Smooth muscle cell (in vitro differentiated cells): ENCODE results near the gene KCNG1. TPM values are rescaled to one million over a fixed set of nuclear protein-coding genes. Genes with fewer than 3 reads are reported as not detected.

Experiments
- DNase-seq: peaks from one replicate; lab custom pipeline; 2025; ENCODE audit not compliant: unreplicated experiment; lab: John Stamatoyannopoulos, UW
- H2AFZ ChIP-seq: fragments of 200-600 bp; sonication (generic); 2 replicates; pipeline ENCODE4 v1.6.0; 2016; ENCODE audit warnings: antibody characterized with exemption, low read depth, mild to moderate bottlenecking
- H3F3A ChIP-seq: fragments of 200-600 bp; sonication (generic); 2 replicates; pipeline ENCODE4 v1.6.0; 2017; ENCODE audit warnings: antibody characterized with exemption, low read depth
- H3K27ac ChIP-seq: fragments of 200-600 bp; sonication (generic); 2 replicates; pipeline ENCODE4 v1.5.1; 2016; ENCODE audit warnings: low read depth, mild to moderate bottlenecking
- H3K27me3 ChIP-seq: fragments of 200-600 bp; sonication (generic); 2 replicates; pipeline ENCODE4 v1.6.1; 2016; ENCODE audit warnings: low read depth, mild to moderate bottlenecking
- H3K36me3 ChIP-seq: fragments of 200-600 bp; sonication (generic); 2 replicates; pipeline ENCODE4 v1.5.1; 2016; ENCODE audit warnings: low read depth
- H3K4me1 ChIP-seq: fragments of 200-600 bp; sonication (generic); 2 replicates; pipeline ENCODE4 v1.5.1; 2016; ENCODE audit warnings: low read depth
- H3K4me2 ChIP-seq: fragments of 200-600 bp; sonication (generic); 2 replicates; pipeline ENCODE4 v1.6.0; 2016; ENCODE audit warnings: mild to moderate bottlenecking
- H3K4me3 ChIP-seq: fragments of 200-600 bp; sonication (generic); 2 replicates; pipeline ENCODE4 v1.5.1; 2016; ENCODE audit warnings: mild to moderate bottlenecking
- H3K79me2 ChIP-seq: fragments of 200-600 bp; sonication (generic); 2 replicates; pipeline ENCODE4 v1.6.0; 2016; ENCODE audit warnings: low read depth, mild to moderate bottlenecking
- H3K9ac ChIP-seq: fragments of 200-600 bp; sonication (generic); 2 replicates; pipeline ENCODE4 v1.6.0; 2016; ENCODE audit warnings: low read depth
- H3K9me3 ChIP-seq: fragments of 200-600 bp; sonication (generic); replicated peaks from 2 replicates; pipeline ENCODE4 v1.5.1; 2016; ENCODE audit warnings: low read depth
- H4K20me1 ChIP-seq: fragments of 200-600 bp; sonication (generic); 2 replicates; pipeline ENCODE4 v1.6.0; 2016; ENCODE audit warnings: low read depth
- WGBS: methylation state at CpG from one replicate; pipeline ENCODE4 v1.1.7; 2016; ENCODE audit warnings: low lambda C conversion rate; 5-methylcytosine and 5-hydroxymethylcytosine counted together
- polyA plus RNA-seq: library from polyadenylated mRNA; unstranded; fragments of >200 nt; fragmentation: Nextera tagmentation; extraction: Ambion mirVana; gene quantifications from 2 replicates; pipeline ENCODE4 v1.2.1, GENCODE V29; 2016
- total RNA-seq: library from RNA; depleted of rRNA; stranded (reverse); fragments of >200 nt; gene quantifications from 2 replicates; pipeline ENCODE4 v1.2.3, GENCODE V29; 2014
- TF ChIP-seq, protein P1 (sequence below): fragments of 200-600 bp; sonication (generic); IDR thresholded peaks from 2 replicates; pipeline ENCODE4 v1.5.1; 2017; ENCODE audit warnings: borderline replicate concordance, mild to moderate bottlenecking, antibody characterized with exemption; ENCODE audit not compliant: insufficient read depth, poor library complexity, severe bottlenecking

KCNG1 gene, protein sequence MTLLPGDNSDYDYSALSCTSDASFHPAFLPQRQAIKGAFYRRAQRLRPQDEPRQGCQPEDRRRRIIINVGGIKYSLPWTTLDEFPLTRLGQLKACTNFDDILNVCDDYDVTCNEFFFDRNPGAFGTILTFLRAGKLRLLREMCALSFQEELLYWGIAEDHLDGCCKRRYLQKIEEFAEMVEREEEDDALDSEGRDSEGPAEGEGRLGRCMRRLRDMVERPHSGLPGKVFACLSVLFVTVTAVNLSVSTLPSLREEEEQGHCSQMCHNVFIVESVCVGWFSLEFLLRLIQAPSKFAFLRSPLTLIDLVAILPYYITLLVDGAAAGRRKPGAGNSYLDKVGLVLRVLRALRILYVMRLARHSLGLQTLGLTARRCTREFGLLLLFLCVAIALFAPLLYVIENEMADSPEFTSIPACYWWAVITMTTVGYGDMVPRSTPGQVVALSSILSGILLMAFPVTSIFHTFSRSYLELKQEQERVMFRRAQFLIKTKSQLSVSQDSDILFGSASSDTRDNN
- 37.4 and 51.2 TPM in 2 replicates for total RNA-seq
- polyA plus RNA-seq = 52.0 and 54.1 TPM in 2 replicates

DNA sequence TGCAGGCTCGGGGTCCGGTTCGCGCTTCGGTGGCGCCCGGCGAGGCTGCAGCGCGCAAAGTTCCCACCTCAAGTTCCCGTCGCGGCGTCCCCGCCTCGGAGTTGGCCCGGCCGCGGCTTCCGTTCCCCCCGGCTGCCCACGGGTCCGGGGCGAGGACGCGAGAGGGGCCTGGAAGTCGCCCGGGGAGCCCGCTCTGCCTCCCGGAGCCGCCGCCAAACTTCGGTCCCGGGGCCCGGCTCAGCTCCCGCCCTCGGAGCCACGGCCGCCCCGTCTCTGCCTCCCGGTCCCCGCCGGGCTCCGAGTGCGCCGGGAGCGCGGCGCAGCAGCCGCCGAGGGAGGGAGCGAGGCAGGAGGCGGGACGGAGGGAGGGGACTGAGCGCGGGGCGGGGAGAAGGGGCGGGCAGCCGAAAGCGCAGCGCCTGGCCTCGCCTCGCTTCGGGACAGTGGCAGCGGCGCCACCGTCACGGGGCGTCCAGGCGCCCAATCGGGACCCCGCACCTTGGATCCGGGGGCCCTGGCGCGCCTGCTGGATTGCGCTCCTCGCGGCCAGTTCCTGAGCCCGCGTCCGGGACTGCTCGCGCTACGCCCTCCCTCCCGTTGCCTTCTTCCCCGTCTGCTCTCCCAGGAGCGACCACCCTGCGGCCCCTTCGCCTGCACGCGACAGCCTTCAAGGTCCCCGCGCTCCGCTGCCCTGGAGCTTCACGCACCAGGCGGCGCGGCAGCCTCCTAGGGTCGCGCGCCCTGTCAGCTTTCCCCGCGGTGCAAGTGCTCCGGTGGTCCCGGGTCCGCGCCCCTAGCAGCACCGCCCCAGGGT is at the start of gene KCNG1:
Gene KCNG1 (minus strand): TSS at position 305 of the 814 bp plus-strand sequence. CDS start 12,769 bp downstream, outside the sequence.
- Histone ChIP-seq H3K4me1 (peaks cover 34% of the 10 kb centered on the region), H3F3A (no peaks in the 10 kb centered on the region), H3K27ac (no peak within 1 kb of the TSS), H2AFZ (peak within 1 kb of the TSS; percentile 87), H3K4me3 (peak within 1 kb of the TSS; percentile 78), H3K9me3 (no peaks in the 10 kb centered on the region), H4K20me1 (peaks cover 24% of the 10 kb centered on the region), H3K27me3 (peaks cover 3% of the 10 kb centered on the region), H3K4me2 (peak within 1 kb of the TSS; percentile 93), H3K9ac (peak within 1 kb of the TSS; percentile 76), H3K36me3 (no peaks in the 10 kb centered on the region), H3K79me2 (peaks cover 13% of the 10 kb centered on the region)
- TF ChIP-seq, protein P1, sequence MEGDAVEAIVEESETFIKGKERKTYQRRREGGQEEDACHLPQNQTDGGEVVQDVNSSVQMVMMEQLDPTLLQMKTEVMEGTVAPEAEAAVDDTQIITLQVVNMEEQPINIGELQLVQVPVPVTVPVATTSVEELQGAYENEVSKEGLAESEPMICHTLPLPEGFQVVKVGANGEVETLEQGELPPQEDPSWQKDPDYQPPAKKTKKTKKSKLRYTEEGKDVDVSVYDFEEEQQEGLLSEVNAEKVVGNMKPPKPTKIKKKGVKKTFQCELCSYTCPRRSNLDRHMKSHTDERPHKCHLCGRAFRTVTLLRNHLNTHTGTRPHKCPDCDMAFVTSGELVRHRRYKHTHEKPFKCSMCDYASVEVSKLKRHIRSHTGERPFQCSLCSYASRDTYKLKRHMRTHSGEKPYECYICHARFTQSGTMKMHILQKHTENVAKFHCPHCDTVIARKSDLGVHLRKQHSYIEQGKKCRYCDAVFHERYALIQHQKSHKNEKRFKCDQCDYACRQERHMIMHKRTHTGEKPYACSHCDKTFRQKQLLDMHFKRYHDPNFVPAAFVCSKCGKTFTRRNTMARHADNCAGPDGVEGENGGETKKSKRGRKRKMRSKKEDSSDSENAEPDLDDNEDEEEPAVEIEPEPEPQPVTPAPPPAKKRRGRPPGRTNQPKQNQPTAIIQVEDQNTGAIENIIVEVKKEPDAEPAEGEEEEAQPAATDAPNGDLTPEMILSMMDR = no peak
- 2% methylated on average over 62 of the region's 108 CpGs for WGBS
- peak; percentile 54 for DNase-seq

DNA sequence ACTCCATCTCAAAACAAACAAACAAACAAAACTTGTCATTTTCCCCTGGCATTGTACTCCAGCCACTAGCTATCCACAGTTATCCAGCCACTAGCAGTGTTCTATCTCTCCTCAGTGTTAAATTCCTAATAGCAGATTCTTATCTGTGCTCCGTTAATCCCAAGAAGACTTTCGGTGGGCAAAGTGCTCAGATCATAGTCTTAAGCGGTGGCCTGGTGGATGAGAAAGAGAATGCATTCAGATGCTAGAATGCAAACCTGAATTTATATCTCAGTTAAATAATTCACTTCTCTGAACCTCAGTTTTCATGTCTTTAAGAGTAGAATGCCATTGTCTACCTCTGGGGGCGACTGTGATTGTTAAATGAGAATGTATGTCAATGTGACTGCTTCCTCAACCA is 47.7 kb upstream of the KCNG1 start:
- H4K20me1 ChIP-seq = no peaks in the 10 kb centered on the region
- no peak overlapping the region for H3K4me2 ChIP-seq
- no peak for DNase-seq
- no peak overlapping the region for H2AFZ ChIP-seq
- no peak overlapping the region for H3K4me3 ChIP-seq
- TF ChIP-seq, protein P1 = no peak
- no peaks in the 10 kb centered on the region for H3K79me2 ChIP-seq
- H3K4me1 ChIP-seq = no peaks in the 10 kb centered on the region
- no peaks in the 10 kb centered on the region for H3K9me3 ChIP-seq
- WGBS = 60% methylated on average over 4 of the region's 4 CpGs
- no peaks in the 10 kb centered on the region for H3K36me3 ChIP-seq
- peaks cover 6% of the 10 kb centered on the region for H3K27me3 ChIP-seq
- H3F3A ChIP-seq = no peaks in the 10 kb centered on the region
- H3K9ac ChIP-seq = no peak overlapping the region
- no peak overlapping the region for H3K27ac ChIP-seq

DNA sequence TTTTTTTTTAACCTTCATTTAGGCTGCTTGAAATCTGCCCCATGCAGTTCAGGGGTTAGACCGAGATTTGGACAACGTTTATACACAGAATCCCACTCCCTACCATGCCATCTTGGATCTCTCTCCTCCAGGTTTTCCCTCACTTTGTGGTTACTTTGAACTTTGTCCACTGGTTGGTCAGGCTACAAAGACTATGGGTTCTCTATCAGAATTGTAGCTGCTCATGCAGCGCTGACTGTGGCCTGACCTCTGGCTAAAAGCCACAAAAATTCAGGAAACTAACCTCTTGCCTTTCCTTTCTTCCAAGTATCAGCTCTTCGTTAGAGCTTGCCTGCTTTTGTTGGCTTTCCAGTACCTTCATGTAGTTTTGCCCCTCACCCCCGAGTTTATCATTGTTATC is 44.9 kb upstream of the KCNG1 start:
- H4K20me1 ChIP-seq = no peaks in the 10 kb centered on the region

More for the DNA sequence above, 44.9 kb upstream of the KCNG1 start:
- Histone ChIP-seq H2AFZ (no peak overlapping the region), H3K4me1 (no peaks in the 10 kb centered on the region), H3K4me2 (no peak overlapping the region), H3K9me3 (no peaks in the 10 kb centered on the region), H3K79me2 (no peaks in the 10 kb centered on the region), H3F3A (no peaks in the 10 kb centered on the region), H3K4me3 (no peak overlapping the region), H3K36me3 (no peaks in the 10 kb centered on the region), H3K27ac (no peak overlapping the region), H3K9ac (no peak overlapping the region), H3K27me3 (no peaks in the 10 kb centered on the region)
- TF ChIP-seq, protein P1 = no peak
- no peak for DNase-seq
- 49% methylated on average over 5 of the region's 5 CpGs for WGBS
